ENCODE measurements around the gene COL9A2.

COL9A2 gene

DNA sequence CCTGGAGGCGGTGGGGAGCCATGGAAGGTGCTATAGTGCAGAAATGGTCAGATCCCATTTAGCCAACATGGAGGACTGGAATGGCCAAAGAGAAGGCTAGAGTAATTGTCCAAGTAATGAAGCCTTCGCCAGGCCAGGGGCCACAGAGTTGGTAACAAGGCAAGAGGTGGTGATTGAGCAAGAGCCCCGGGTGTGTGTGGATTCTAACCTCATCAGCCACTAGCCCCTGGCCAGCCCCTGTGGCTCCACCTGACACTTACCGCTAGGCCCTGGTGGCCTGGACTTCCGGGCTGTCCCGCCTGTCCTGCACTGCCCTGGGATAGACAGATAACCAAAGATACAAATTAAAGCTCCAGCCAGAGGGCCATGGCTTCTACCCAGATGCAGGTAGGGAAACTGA is 9.9 kb downstream of the COL9A2 start:
- Histone ChIP-seq H3K79me2 (ENCODE audit: insufficient read depth, low read length) (no peaks in the 10 kb centered on the region), H3K4me1 (ENCODE audit: insufficient read depth, low read length) (no peaks in the 10 kb centered on the region), H3K4me2 (ENCODE audit: insufficient read depth, low read length) (no peak overlapping the region), H3K4me3 (ENCODE audit: low read depth in 1 of 2, low read length in 2 of 2) (no peak overlapping the region), H2AFZ (ENCODE audit: low read depth, low read length) (no peak overlapping the region), H3K36me3 (ENCODE audit: insufficient read depth, low read length) (no peaks in the 10 kb centered on the region), H3K9me3 (ENCODE audit: insufficient read depth, low read length, severe bottlenecking) (no peaks in the 10 kb centered on the region), H3K27ac (ENCODE audit: low read length) (no peak overlapping the region), H4K20me1 (ENCODE audit: insufficient read depth, low read length) (no peaks in the 10 kb centered on the region), H3K9ac (ENCODE audit: low read depth, low read length) (no peak overlapping the region), H3K27me3 (ENCODE audit: insufficient read depth, low read length, poor library complexity) (no peaks in the 10 kb centered on the region)
- ATAC-seq (ENCODE audit: insufficient read depth, low read depth) (no peak), DNase-seq (no peak)
- no peak for TF ChIP-seq EZH2 (IDR thresholded peaks at IDR 0.05; ENCODE audit: borderline replicate concordance, low read depth, low read length, severe bottlenecking)
- TF ChIP-seq, protein P1, sequence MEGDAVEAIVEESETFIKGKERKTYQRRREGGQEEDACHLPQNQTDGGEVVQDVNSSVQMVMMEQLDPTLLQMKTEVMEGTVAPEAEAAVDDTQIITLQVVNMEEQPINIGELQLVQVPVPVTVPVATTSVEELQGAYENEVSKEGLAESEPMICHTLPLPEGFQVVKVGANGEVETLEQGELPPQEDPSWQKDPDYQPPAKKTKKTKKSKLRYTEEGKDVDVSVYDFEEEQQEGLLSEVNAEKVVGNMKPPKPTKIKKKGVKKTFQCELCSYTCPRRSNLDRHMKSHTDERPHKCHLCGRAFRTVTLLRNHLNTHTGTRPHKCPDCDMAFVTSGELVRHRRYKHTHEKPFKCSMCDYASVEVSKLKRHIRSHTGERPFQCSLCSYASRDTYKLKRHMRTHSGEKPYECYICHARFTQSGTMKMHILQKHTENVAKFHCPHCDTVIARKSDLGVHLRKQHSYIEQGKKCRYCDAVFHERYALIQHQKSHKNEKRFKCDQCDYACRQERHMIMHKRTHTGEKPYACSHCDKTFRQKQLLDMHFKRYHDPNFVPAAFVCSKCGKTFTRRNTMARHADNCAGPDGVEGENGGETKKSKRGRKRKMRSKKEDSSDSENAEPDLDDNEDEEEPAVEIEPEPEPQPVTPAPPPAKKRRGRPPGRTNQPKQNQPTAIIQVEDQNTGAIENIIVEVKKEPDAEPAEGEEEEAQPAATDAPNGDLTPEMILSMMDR (IDR thresholded peaks at IDR 0.05; ENCODE audit: borderline replicate concordance, extremely low read depth, low read length, poor library complexity, severe bottlenecking): no peak

DNA sequence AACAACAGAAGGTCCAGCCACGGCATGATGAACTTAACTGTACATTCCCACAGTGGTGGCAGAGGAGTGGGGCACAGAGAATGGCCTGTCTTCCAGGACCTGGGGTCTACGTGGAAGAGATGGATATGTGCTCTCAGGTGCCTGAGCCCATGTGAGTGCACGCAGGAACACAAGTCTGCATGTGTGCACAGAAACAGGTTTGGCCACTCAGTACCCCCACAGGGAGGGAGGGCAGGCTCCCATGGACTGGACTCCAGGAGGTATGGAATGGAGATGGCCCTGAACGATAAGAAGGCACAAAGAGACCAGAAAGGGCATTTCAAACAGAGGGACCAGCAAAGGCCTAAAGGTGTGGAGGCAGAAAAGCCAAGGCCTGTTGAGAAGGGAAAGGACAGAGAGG is 10.8 kb downstream of the COL9A2 start:
- TF ChIP-seq, protein P1 (IDR thresholded peaks at IDR 0.05; ENCODE audit: borderline replicate concordance, extremely low read depth, low read length, poor library complexity, severe bottlenecking): no peak
- no peak for TF ChIP-seq EZH2 (IDR thresholded peaks at IDR 0.05; ENCODE audit: borderline replicate concordance, low read depth, low read length, severe bottlenecking)
- ATAC-seq (ENCODE audit: insufficient read depth, low read depth): no peak
- no peaks in the 10 kb centered on the region for H3K9me3 ChIP-seq (ENCODE audit: insufficient read depth, low read length, severe bottlenecking)
- H3K4me2 ChIP-seq (ENCODE audit: insufficient read depth, low read length): no peak overlapping the region
- no peaks in the 10 kb centered on the region for H3K4me1 ChIP-seq (ENCODE audit: insufficient read depth, low read length)
- no peaks in the 10 kb centered on the region for H3K27me3 ChIP-seq (ENCODE audit: insufficient read depth, low read length, poor library complexity)
- H2AFZ ChIP-seq (ENCODE audit: low read depth, low read length): no peak overlapping the region
- H4K20me1 ChIP-seq (ENCODE audit: insufficient read depth, low read length): no peaks in the 10 kb centered on the region
- H3K9ac ChIP-seq (ENCODE audit: low read depth, low read length): no peak overlapping the region
- H3K27ac ChIP-seq (ENCODE audit: low read length): no peak overlapping the region
- DNase-seq: no peak
- no peak overlapping the region for H3K4me3 ChIP-seq (ENCODE audit: low read depth in 1 of 2, low read length in 2 of 2)
- H3K79me2 ChIP-seq (ENCODE audit: insufficient read depth, low read length): no peaks in the 10 kb centered on the region
- H3K36me3 ChIP-seq (ENCODE audit: insufficient read depth, low read length): no peaks in the 10 kb centered on the region

DNA sequence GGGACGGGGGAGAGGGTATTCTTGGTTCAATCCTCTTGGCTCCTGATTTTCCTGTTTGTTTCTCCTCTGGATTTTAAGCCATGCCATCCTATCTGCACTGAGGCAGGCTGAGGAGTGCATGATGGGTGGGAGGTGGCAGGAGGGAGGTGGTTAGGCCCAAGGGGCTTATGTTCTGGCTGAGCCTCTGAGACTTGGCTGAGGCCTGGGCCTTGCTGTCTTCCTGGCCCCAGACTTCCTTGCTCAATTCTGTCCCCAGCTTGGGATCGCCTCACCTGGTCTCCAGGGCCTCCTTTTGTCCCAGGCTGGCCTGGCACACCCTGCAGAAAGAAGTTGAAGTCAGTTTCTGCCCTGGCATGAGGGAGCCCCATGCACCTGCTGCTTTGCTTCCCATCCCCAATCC is 11.2 kb downstream of the COL9A2 start:
- Histone ChIP-seq H4K20me1 (ENCODE audit: insufficient read depth, low read length) (no peaks in the 10 kb centered on the region), H3K27me3 (ENCODE audit: insufficient read depth, low read length, poor library complexity) (no peaks in the 10 kb centered on the region), H3K9ac (ENCODE audit: low read depth, low read length) (no peak overlapping the region), H3K27ac (ENCODE audit: low read length) (no peak overlapping the region), H3K4me2 (ENCODE audit: insufficient read depth, low read length) (no peak overlapping the region), H3K4me3 (ENCODE audit: low read depth in 1 of 2, low read length in 2 of 2) (no peak overlapping the region), H3K79me2 (ENCODE audit: insufficient read depth, low read length) (no peaks in the 10 kb centered on the region), H3K4me1 (ENCODE audit: insufficient read depth, low read length) (no peaks in the 10 kb centered on the region), H3K36me3 (ENCODE audit: insufficient read depth, low read length) (no peaks in the 10 kb centered on the region), H3K9me3 (ENCODE audit: insufficient read depth, low read length, severe bottlenecking) (no peaks in the 10 kb centered on the region), H2AFZ (ENCODE audit: low read depth, low read length) (no peak overlapping the region)
- no peak for ATAC-seq (ENCODE audit: insufficient read depth, low read depth)
- no peak for DNase-seq
- no peak for TF ChIP-seq EZH2 (IDR thresholded peaks at IDR 0.05; ENCODE audit: borderline replicate concordance, low read depth, low read length, severe bottlenecking)
- TF ChIP-seq, protein P1 (IDR thresholded peaks at IDR 0.05; ENCODE audit: borderline replicate concordance, extremely low read depth, low read length, poor library complexity, severe bottlenecking): no peak

DNA sequence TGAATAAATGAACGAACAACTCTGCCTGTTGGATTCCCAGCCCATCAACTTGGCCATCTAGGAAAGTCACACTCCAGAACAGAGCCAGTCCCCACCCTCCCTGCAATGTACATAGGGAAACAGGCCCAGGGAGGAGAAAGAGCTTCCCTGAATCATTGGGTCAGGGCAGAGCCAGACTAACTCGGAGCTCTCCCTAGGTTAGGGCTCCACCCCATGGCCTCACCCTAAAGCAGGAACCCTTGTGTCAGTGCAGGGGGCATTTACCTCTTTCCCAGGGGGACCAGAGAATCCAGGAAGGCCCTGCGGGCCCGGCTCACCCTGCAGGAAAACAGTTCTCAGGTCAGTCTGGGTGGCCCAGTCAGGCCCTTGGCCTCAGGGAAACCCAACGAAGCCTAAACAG is 11.6 kb downstream of the COL9A2 start:
- ATAC-seq (ENCODE audit: insufficient read depth, low read depth) (no peak), DNase-seq (no peak)
- Histone ChIP-seq H3K79me2 (ENCODE audit: insufficient read depth, low read length) (no peaks in the 10 kb centered on the region), H3K27ac (ENCODE audit: low read length) (no peak overlapping the region), H3K4me2 (ENCODE audit: insufficient read depth, low read length) (no peak overlapping the region), H3K9me3 (ENCODE audit: insufficient read depth, low read length, severe bottlenecking) (no peaks in the 10 kb centered on the region), H3K27me3 (ENCODE audit: insufficient read depth, low read length, poor library complexity) (no peaks in the 10 kb centered on the region), H2AFZ (ENCODE audit: low read depth, low read length) (no peak overlapping the region), H3K36me3 (ENCODE audit: insufficient read depth, low read length) (no peaks in the 10 kb centered on the region), H4K20me1 (ENCODE audit: insufficient read depth, low read length) (no peaks in the 10 kb centered on the region), H3K9ac (ENCODE audit: low read depth, low read length) (no peak overlapping the region), H3K4me3 (ENCODE audit: low read depth in 1 of 2, low read length in 2 of 2) (no peak overlapping the region), H3K4me1 (ENCODE audit: insufficient read depth, low read length) (no peaks in the 10 kb centered on the region)
- TF ChIP-seq, protein P1 (IDR thresholded peaks at IDR 0.05; ENCODE audit: borderline replicate concordance, extremely low read depth, low read length, poor library complexity, severe bottlenecking): peak; percentile 23
- no peak for TF ChIP-seq EZH2 (IDR thresholded peaks at IDR 0.05; ENCODE audit: borderline replicate concordance, low read depth, low read length, severe bottlenecking)
